Stomach smooth muscle (tissue), 2 donors: ENCODE data around the gene CDC23.
A peak's percentile ranks its signal among the peaks of the same experiment; 100 is the strongest.
"Not testable (repeated sequence)": the region's sequence is repeated elsewhere in the genome, so short reads cannot be mapped to it uniquely, and the experiment has no call there.

ENCODE experiments used
- H3K27ac ChIP-seq: one replicate; pipeline ENCODE4 v1.7.0; 2013; ENCODE audit warnings: mild to moderate bottlenecking, low read length, inconsistent platforms
- H3K27me3 ChIP-seq, 2 donors: one replicate each; pipeline ENCODE4 v1.7.0; 2013; ENCODE audit warnings: low read length in 2 of 2; ENCODE audit not compliant: insufficient read depth in 2 of 2, control insufficient read depth in 1 of 2
- H3K36me3 ChIP-seq, 2 donors: one replicate each; pipeline ENCODE4 v1.7.0; 2013; ENCODE audit warnings: low read length in 2 of 2; ENCODE audit not compliant: control insufficient read depth in 2 of 2, insufficient read depth in 2 of 2
- H3K4me1 ChIP-seq: one replicate; pipeline ENCODE4 v1.7.0; 2013; ENCODE audit warnings: low read length; ENCODE audit not compliant: control insufficient read depth, insufficient read depth
- H3K4me3 ChIP-seq, 2 donors: one replicate each; pipeline ENCODE4 v1.7.0; 2013; ENCODE audit warnings: low read length in 2 of 2
- H3K9ac ChIP-seq, 2 donors: one replicate each; pipeline ENCODE4 v1.7.0; 2013; ENCODE audit warnings: low read length in 2 of 2, mild to moderate bottlenecking in 1 of 2
- H3K9me3 ChIP-seq, 2 donors: one replicate each; pipeline ENCODE4 v1.7.0; 2013; ENCODE audit warnings: low read length in 2 of 2; ENCODE audit not compliant: control insufficient read depth in 2 of 2
- donor health status: healthy.
- donor health status: Pancreatic carcinoma.

The CDC23 gene

GRCh38 chr5:138212828-138213160 lies 329 bp downstream of the CDC23 start:
- Histone ChIP-seq H3K9me3 (no peaks in the 10 kb centered on the region), H3K4me3 (peak overlapping the region; percentile 97 to 100), H3K27ac (peak overlapping the region; percentile 75), H3K36me3 (peaks cover 3 to 5% of the 10 kb centered on the region in 2 donors), H3K27me3 (no peaks in the 10 kb centered on the region), H3K4me1 (peaks cover 10% of the 10 kb centered on the region), H3K9ac (peak overlapping the region; percentile 88 to 98)

GRCh38 chr5:138210985-138211384 lies 2.1 kb downstream of the CDC23 start:
- peaks cover 4 to 5% of the 10 kb centered on the region in 2 donors for H3K36me3 ChIP-seq
- no peaks in the 10 kb centered on the region for H3K9me3 ChIP-seq
- no peak overlapping the region for H3K27ac ChIP-seq
- no peaks in the 10 kb centered on the region for H3K27me3 ChIP-seq
- H3K4me1 ChIP-seq, result peaks cover 10% of the 10 kb centered on the region
- H3K4me3 ChIP-seq, result no peak overlapping the region
- no peak overlapping the region for H3K9ac ChIP-seq

- H3K9me3 ChIP-seq, H3K4me1 ChIP-seq, H3K4me3 ChIP-seq, H3K27me3 ChIP-seq, H3K9ac ChIP-seq, H3K27ac ChIP-seq: not testable (repeated sequence)
- H3K36me3 ChIP-seq, result peaks cover 37 to 44% of the 10 kb centered on the region in 2 donors
Observed at GRCh38 chr5:138193859-138194258, 19.3 kb downstream of the CDC23 start.

GRCh38 chr5:138192826-138193225 lies 20.3 kb downstream of the CDC23 start:
- Histone ChIP-seq H3K27ac (no peak overlapping the region), H3K4me3 (no peak overlapping the region), H3K9ac (no peak overlapping the region), H3K9me3 (no peaks in the 10 kb centered on the region), H3K4me1 (no peaks in the 10 kb centered on the region), H3K27me3 (no peaks in the 10 kb centered on the region), H3K36me3 (peaks cover 39 to 46% of the 10 kb centered on the region in 2 donors)

- Histone ChIP-seq H3K4me1 (no peaks in the 10 kb centered on the region), H3K9ac (no peak overlapping the region), H3K27ac (no peak overlapping the region), H3K36me3 (peaks cover 53 to 54% of the 10 kb centered on the region in 2 donors), H3K4me3 (no peak overlapping the region), H3K9me3 (no peaks in the 10 kb centered on the region), H3K27me3 (no peaks in the 10 kb centered on the region)
Observed at GRCh38 chr5:138188626-138189025, 24.5 kb downstream of the CDC23 start.

GRCh38 chr5:138186002-138186447 lies 27.1 kb downstream of the CDC23 start:
- Histone ChIP-seq H3K9me3 (no peaks in the 10 kb centered on the region), H3K4me1 (no peaks in the 10 kb centered on the region), H3K4me3 (no peak overlapping the region), H3K36me3 (peaks cover 36 to 40% of the 10 kb centered on the region in 2 donors), H3K27ac (no peak overlapping the region), H3K9ac (no peak overlapping the region), H3K27me3 (no peaks in the 10 kb centered on the region)

GRCh38 chr5:138182808-138183207 lies 30.3 kb downstream of the CDC23 start:
- no peak overlapping the region for H3K27ac ChIP-seq
- H3K4me3 ChIP-seq, result no peak overlapping the region
- H3K9ac ChIP-seq, result no peak overlapping the region
- peaks cover 18 to 23% of the 10 kb centered on the region in 2 donors for H3K36me3 ChIP-seq
- no peaks in the 10 kb centered on the region for H3K27me3 ChIP-seq
- H3K9me3 ChIP-seq, result no peaks in the 10 kb centered on the region
- H3K4me1 ChIP-seq, result peaks cover 6% of the 10 kb centered on the region

GRCh38 chr5:138180841-138181240 lies 32.3 kb downstream of the CDC23 start:
- H3K36me3 ChIP-seq, result peaks cover 7 to 21% of the 10 kb centered on the region in 2 donors
- H3K9ac ChIP-seq, result no peak overlapping the region

GRCh38 chr5:138180183-138180782 lies 32.8 kb downstream of the CDC23 start:
- Histone ChIP-seq H3K36me3 (peaks cover 4 to 21% of the 10 kb centered on the region in 2 donors), H3K27me3 (no peaks in the 10 kb centered on the region), H3K9me3 (no peaks in the 10 kb centered on the region), H3K27ac (no peak overlapping the region), H3K9ac (no peak overlapping the region), H3K4me3 (no peak overlapping the region), H3K4me1 (peaks cover 14% of the 10 kb centered on the region)

More at GRCh38 chr5:138180841-138181240, 32.3 kb downstream of the CDC23 start:
- H3K27ac ChIP-seq, result no peak overlapping the region
- no peaks in the 10 kb centered on the region for H3K27me3 ChIP-seq
- H3K4me3 ChIP-seq, result no peak overlapping the region
- peaks cover 14% of the 10 kb centered on the region for H3K4me1 ChIP-seq
- no peaks in the 10 kb centered on the region for H3K9me3 ChIP-seq

- peaks cover 3 to 16% of the 10 kb centered on the region in 2 donors for H3K36me3 ChIP-seq
- peak overlapping the region; percentile 97 for H3K4me3 ChIP-seq
- no peaks in the 10 kb centered on the region for H3K9me3 ChIP-seq
- H3K27me3 ChIP-seq, result no peaks in the 10 kb centered on the region
- H3K27ac ChIP-seq, result no peak overlapping the region
- peaks cover 14% of the 10 kb centered on the region for H3K4me1 ChIP-seq
- H3K9ac ChIP-seq, result no peak overlapping the region
Observed at GRCh38 chr5:138179277-138179857, 33.8 kb downstream of the CDC23 start.
